ENCODE measurements around the gene UAP1L1.

- TF ChIP-seq POLR2AphosphoS5 (IDR thresholded peaks at IDR 0.05) (peak in 2 of 3 donors; percentile 29 to 38), CTCF (IDR thresholded peaks at IDR 0.05 in 8 of 11, conservative IDR thresholded peaks at IDR 0.05 in 3 of 11) (no peak), POLR2A (IDR thresholded peaks at IDR 0.05) (no peak)
These were observed 6.2 kb downstream of the UAP1L1 start for GRCh38 chr9:137083394-137084004.

Data from spleen (tissue), 7 donors.